ENCODE results near the gene OMG.
"Not testable (repeated sequence)": the region's sequence is repeated elsewhere in the genome, so short reads cannot be mapped to it uniquely, and the experiment has no call there.

Gene OMG

GRCh38 chr17:31297090-31297489 lies at the start of gene OMG:
TSS of gene OMG (minus strand) at chr17:31297239. CDS start at chr17:31296331, 908 bp downstream.
- Histone ChIP-seq H3K4me3 (no peak within 1 kb of the TSS), H3K27ac (no peak within 1 kb of the TSS)

GRCh38 chr17:31345191-31345747 lies 48.2 kb upstream of the OMG start:
- H3K36me3 ChIP-seq = peaks cover 53% of the 10 kb centered on the region
- H3K9ac ChIP-seq, H3K4me3 ChIP-seq, H3K4me1 ChIP-seq, H3K27ac ChIP-seq, H3K27me3 ChIP-seq, H3K9me3 ChIP-seq, H4K20me1 ChIP-seq, H3K4me2 ChIP-seq: not testable (repeated sequence)

More at GRCh38 chr17:31297090-31297489, at the start of gene OMG:
- Histone ChIP-seq H3K9me3 (no peaks in the 10 kb centered on the region), H4K20me1 (no peaks in the 10 kb centered on the region), H3K36me3 (0 out of 2 replicates have a peak, but pooled peaks cover 3% of the 10 kb centered on the region), H3K9ac (no peak within 1 kb of the TSS), H3K4me1 (no peaks in the 10 kb centered on the region), H3K27me3 (no peaks in the 10 kb centered on the region), H3K4me2 (no peak within 1 kb of the TSS)
- no peak for TF ChIP-seq Cebpa-rat (IDR thresholded peaks at IDR 0.05)

GRCh38 chr17:31339906-31340661 lies 43.0 kb upstream of the OMG start:
- Histone ChIP-seq H3K4me1 (no peaks in the 10 kb centered on the region), H3K9me3 (no peaks in the 10 kb centered on the region), H3K4me3 (no peak overlapping the region), H3K4me2 (no peak overlapping the region), H3K27me3 (no peaks in the 10 kb centered on the region), H3K27ac (no peak overlapping the region), H3K36me3 (peaks cover 69% of the 10 kb centered on the region), H4K20me1 (no peaks in the 10 kb centered on the region), H3K9ac (no peak overlapping the region)
- no peak for TF ChIP-seq Cebpa-rat (IDR thresholded peaks at IDR 0.05)

GRCh38 chr17:31329221-31329620 lies 32.2 kb upstream of the OMG start:
- Histone ChIP-seq H3K4me2 (no peak overlapping the region), H3K9ac (no peak overlapping the region), H3K9me3 (no peaks in the 10 kb centered on the region), H3K4me1 (no peaks in the 10 kb centered on the region), H3K27me3 (no peaks in the 10 kb centered on the region; the same call in 1 of the 2 replicates), H3K36me3 (peaks cover 32% of the 10 kb centered on the region), H3K4me3 (no peak overlapping the region), H4K20me1 (no peaks in the 10 kb centered on the region), H3K27ac (no peak overlapping the region)
- TF ChIP-seq Cebpa-rat (IDR thresholded peaks at IDR 0.05) = no peak

GRCh38 chr17:31328160-31328535 lies 31.1 kb upstream of the OMG start:
- no peaks in the 10 kb centered on the region for H3K4me1 ChIP-seq
- H3K27ac ChIP-seq = no peak overlapping the region
- no peak overlapping the region for H3K9ac ChIP-seq
- no peak for TF ChIP-seq Cebpa-rat (IDR thresholded peaks at IDR 0.05)
- no peak overlapping the region for H3K4me2 ChIP-seq
- peaks cover 35% of the 10 kb centered on the region for H3K36me3 ChIP-seq
- no peaks in the 10 kb centered on the region; the same call in 1 of the 2 replicates for H3K27me3 ChIP-seq
- no peak overlapping the region for H3K4me3 ChIP-seq
- H3K9me3 ChIP-seq = no peaks in the 10 kb centered on the region
- H4K20me1 ChIP-seq = no peaks in the 10 kb centered on the region

GRCh38 chr17:31327534-31328159 lies 30.6 kb upstream of the OMG start:
- H3K27me3 ChIP-seq = no peaks in the 10 kb centered on the region; the same call in 1 of the 2 replicates
- no peaks in the 10 kb centered on the region for H3K4me1 ChIP-seq
- no peak overlapping the region for H3K27ac ChIP-seq
- H3K4me3 ChIP-seq = no peak overlapping the region
- H4K20me1 ChIP-seq = no peaks in the 10 kb centered on the region
- peaks cover 35% of the 10 kb centered on the region for H3K36me3 ChIP-seq
- H3K9me3 ChIP-seq = no peaks in the 10 kb centered on the region
- no peak overlapping the region for H3K4me2 ChIP-seq
- H3K9ac ChIP-seq = no peak overlapping the region
- TF ChIP-seq Cebpa-rat (IDR thresholded peaks at IDR 0.05) = no peak

- Histone ChIP-seq H4K20me1 (no peaks in the 10 kb centered on the region), H3K4me2 (no peak overlapping the region), H3K27me3 (no peaks in the 10 kb centered on the region; the same call in 1 of the 2 replicates), H3K27ac (no peak overlapping the region), H3K4me3 (no peak overlapping the region), H3K9ac (no peak overlapping the region), H3K9me3 (no peaks in the 10 kb centered on the region), H3K4me1 (peaks cover 10% of the 10 kb centered on the region), H3K36me3 (peaks cover 30% of the 10 kb centered on the region)
- no peak for TF ChIP-seq Cebpa-rat (IDR thresholded peaks at IDR 0.05)
Measured at GRCh38 chr17:31323551-31323950, 26.5 kb upstream of the OMG start.

GRCh38 chr17:31321966-31322365 lies 24.9 kb upstream of the OMG start:
- no peak overlapping the region for H3K4me3 ChIP-seq
- TF ChIP-seq Cebpa-rat (IDR thresholded peaks at IDR 0.05) = no peak
- no peak overlapping the region for H3K9ac ChIP-seq
- H3K4me1 ChIP-seq = peaks cover 22% of the 10 kb centered on the region
- H3K36me3 ChIP-seq = peaks cover 22% of the 10 kb centered on the region
- peak overlapping the region; percentile 87 for H3K4me2 ChIP-seq
- H3K9me3 ChIP-seq = no peaks in the 10 kb centered on the region
- H3K27me3 ChIP-seq = no peaks in the 10 kb centered on the region; the same call in 1 of the 2 replicates
- H4K20me1 ChIP-seq = no peaks in the 10 kb centered on the region
- H3K27ac ChIP-seq = no peak overlapping the region; the same call in 1 of the 2 replicates

- peaks cover 27% of the 10 kb centered on the region for H3K4me1 ChIP-seq
- peak within 1 kb of the TSS; percentile 67 for H3K4me3 ChIP-seq
- TF ChIP-seq Cebpa-rat (IDR thresholded peaks at IDR 0.05) = no peak
- H3K36me3 ChIP-seq = peaks cover 17% of the 10 kb centered on the region
- H3K27me3 ChIP-seq = no peaks in the 10 kb centered on the region; the same call in 1 of the 2 replicates
- peak within 1 kb of the TSS; percentile 87 for H3K4me2 ChIP-seq
- H3K9ac ChIP-seq = peak within 1 kb of the TSS; percentile 87
- H3K9me3 ChIP-seq = no peaks in the 10 kb centered on the region
- peak within 1 kb of the TSS; percentile 95 for H3K27ac ChIP-seq
- H4K20me1 ChIP-seq = no peaks in the 10 kb centered on the region
Measured at GRCh38 chr17:31321481-31321880, 24.4 kb upstream of the OMG start, which contains the start of gene EVI2A. TSS of gene EVI2A (minus strand) at chr17:31321622. CDS start at chr17:31319013, 2,609 bp downstream.

GRCh38 chr17:31320791-31321190 lies 23.8 kb upstream of the OMG start:
- H3K4me3 ChIP-seq = peak overlapping the region; percentile 67
- H3K4me2 ChIP-seq = peak overlapping the region; percentile 87
- H3K9me3 ChIP-seq = no peaks in the 10 kb centered on the region
- no peaks in the 10 kb centered on the region; the same call in 1 of the 2 replicates for H3K27me3 ChIP-seq
- TF ChIP-seq Cebpa-rat (IDR thresholded peaks at IDR 0.05) = no peak
- H3K36me3 ChIP-seq = peaks cover 13% of the 10 kb centered on the region
- no peaks in the 10 kb centered on the region for H4K20me1 ChIP-seq
- peak overlapping the region; percentile 87 for H3K9ac ChIP-seq
- peaks cover 34% of the 10 kb centered on the region for H3K4me1 ChIP-seq
- H3K27ac ChIP-seq = peak overlapping the region; percentile 95
